PFSK-1 (cell line): ENCODE results near the gene OSBPL10.

Experiments used
- POLR2AphosphoS5 ChIP-seq: IDR thresholded peaks from 2 replicates; pipeline ENCODE4 v1.6.1; 2012; ENCODE audit warnings: low read depth, mild to moderate bottlenecking, control low read depth, low read length, moderate library complexity
- TAF1 ChIP-seq: IDR thresholded peaks from 2 replicates; pipeline ENCODE4 v1.6.1; 2012; ENCODE audit warnings: low read length, control low read depth, borderline replicate concordance; ENCODE audit not compliant: insufficient read depth
- TF ChIP-seq, protein P1 (sequence below), 2 experiments: IDR thresholded peaks; 2 replicates each; pipeline versions ENCODE4 v1.6.1 to v1.8.0; 2011 to 2012; ENCODE audit warnings: low read depth in 2 of 2, low read length in 2 of 2, control low read depth in 1 of 2, inconsistent platforms in 1 of 2, mild to moderate bottlenecking in 1 of 2, moderate library complexity in 1 of 2; ENCODE audit not compliant: insufficient read depth in 1 of 2

DNA sequence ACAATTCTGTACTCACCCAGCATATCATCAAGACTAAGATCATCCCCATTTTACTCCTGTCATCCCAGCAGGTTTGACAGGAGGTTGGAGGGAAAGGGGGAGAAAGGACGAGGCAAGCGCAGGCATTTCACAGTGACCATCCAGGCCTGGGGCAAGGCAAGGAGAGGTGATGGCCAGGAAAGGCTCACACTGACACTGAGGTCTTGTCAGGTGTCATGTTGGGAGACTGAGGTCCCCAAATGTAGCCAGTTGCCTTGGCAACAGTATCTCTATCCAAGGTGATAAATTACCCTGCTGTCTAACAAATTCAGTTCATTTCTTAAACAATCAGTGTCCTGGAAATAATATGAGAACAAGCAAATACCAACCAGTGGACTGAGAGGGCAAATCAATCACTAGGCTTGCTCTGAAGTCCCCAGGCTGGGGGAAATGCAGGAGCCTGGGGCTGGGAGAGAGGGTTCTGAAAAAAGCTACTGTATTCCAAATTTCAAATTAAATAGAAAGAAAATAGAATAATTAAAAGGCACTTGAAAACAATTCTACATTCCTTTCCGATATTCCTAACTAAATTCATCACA lies 172.8 kb downstream of the OSBPL10 start:
- TF ChIP-seq TAF1 (no peak), POLR2AphosphoS5 (no peak)
- TF ChIP-seq, protein P1, sequence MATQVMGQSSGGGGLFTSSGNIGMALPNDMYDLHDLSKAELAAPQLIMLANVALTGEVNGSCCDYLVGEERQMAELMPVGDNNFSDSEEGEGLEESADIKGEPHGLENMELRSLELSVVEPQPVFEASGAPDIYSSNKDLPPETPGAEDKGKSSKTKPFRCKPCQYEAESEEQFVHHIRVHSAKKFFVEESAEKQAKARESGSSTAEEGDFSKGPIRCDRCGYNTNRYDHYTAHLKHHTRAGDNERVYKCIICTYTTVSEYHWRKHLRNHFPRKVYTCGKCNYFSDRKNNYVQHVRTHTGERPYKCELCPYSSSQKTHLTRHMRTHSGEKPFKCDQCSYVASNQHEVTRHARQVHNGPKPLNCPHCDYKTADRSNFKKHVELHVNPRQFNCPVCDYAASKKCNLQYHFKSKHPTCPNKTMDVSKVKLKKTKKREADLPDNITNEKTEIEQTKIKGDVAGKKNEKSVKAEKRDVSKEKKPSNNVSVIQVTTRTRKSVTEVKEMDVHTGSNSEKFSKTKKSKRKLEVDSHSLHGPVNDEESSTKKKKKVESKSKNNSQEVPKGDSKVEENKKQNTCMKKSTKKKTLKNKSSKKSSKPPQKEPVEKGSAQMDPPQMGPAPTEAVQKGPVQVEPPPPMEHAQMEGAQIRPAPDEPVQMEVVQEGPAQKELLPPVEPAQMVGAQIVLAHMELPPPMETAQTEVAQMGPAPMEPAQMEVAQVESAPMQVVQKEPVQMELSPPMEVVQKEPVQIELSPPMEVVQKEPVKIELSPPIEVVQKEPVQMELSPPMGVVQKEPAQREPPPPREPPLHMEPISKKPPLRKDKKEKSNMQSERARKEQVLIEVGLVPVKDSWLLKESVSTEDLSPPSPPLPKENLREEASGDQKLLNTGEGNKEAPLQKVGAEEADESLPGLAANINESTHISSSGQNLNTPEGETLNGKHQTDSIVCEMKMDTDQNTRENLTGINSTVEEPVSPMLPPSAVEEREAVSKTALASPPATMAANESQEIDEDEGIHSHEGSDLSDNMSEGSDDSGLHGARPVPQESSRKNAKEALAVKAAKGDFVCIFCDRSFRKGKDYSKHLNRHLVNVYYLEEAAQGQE (IDR thresholded peaks at IDR 0.05; ENCODE audit: insufficient read depth in 1 of 2, low read depth in 2 of 2, low read length in 2 of 2) = no peak
